Measurements from ENCODE around the gene PCTP. TPM values are rescaled to one million over a fixed set of nuclear protein-coding genes. Genes with fewer than 3 reads are reported as not detected.

PCTP gene
- total and polyA plus RNA-seq, 9 of the 15 experiments (the other 6 are each of a cell fraction or from before 2014, with no cell fraction given) = 10.9 to 62.3 (median 41.2) TPM

DNA sequence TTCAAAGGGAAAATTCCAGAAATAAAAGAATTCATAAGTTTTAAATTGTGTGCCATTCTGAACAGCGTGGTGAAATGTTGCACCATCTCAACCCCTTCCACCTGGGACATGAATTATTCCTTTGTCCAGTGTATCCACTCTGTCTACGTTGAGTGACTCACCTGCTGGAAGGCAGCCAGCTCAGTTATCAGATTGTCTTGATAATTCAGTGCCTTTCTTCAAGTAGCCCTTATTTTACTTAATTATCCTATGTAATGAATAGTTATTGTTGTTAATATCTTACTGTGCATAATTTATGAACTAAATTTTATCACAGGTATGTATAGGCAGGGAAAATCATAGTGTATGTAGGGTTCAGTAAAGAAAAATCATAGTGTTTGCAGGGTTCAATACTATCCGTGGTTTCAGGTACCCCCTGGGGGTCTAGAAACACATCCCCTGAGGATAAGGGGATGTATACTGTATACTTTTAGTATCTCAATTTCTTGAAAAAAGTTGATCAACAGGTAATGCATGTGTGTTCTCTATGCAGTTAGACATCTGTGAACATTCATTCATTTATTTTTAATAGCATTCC lies 7.7 kb upstream of the PCTP start (continued):
- TF ChIP-seq, protein P1, sequence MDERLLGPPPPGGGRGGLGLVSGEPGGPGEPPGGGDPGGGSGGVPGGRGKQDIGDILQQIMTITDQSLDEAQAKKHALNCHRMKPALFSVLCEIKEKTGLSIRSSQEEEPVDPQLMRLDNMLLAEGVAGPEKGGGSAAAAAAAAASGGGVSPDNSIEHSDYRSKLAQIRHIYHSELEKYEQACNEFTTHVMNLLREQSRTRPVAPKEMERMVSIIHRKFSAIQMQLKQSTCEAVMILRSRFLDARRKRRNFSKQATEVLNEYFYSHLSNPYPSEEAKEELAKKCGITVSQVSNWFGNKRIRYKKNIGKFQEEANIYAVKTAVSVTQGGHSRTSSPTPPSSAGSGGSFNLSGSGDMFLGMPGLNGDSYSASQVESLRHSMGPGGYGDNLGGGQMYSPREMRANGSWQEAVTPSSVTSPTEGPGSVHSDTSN (CRISPR knock-in tag; IDR thresholded peaks at IDR 0.05; ENCODE audit: low read depth) = no peak
- TF ChIP-seq, protein P1 (tag; conservative IDR thresholded peaks at IDR 0.05; ENCODE audit: low read depth) = peak; percentile 21; the same call in 1 of the 2 replicates
- no peak for TF ChIP-seq NONO (IDR thresholded peaks at IDR 0.05; ENCODE audit: low read depth in 2 of 2, low read length in 1 of 2)
- TF ChIP-seq, protein P2, sequence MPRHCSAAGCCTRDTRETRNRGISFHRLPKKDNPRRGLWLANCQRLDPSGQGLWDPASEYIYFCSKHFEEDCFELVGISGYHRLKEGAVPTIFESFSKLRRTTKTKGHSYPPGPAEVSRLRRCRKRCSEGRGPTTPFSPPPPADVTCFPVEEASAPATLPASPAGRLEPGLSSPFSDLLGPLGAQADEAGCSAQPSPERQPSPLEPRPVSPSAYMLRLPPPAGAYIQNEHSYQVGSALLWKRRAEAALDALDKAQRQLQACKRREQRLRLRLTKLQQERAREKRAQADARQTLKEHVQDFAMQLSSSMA (CRISPR knock-in tag; IDR thresholded peaks at IDR 0.05) = no peak
- TF ChIP-seq JUNB (CRISPR knock-in tag; conservative IDR thresholded peaks at IDR 0.05) = no peak
- no peak for TF ChIP-seq RNF2 (IDR thresholded peaks at IDR 0.05)
- TF ChIP-seq NFIX (CRISPR knock-in tag; IDR thresholded peaks at IDR 0.05; ENCODE audit: low read depth) = no peak
- TF ChIP-seq CHD4 (IDR thresholded peaks at IDR 0.05; ENCODE audit: insufficient read depth, insufficient replicate concordance, low read depth, low read length, poor library complexity, severe bottlenecking) = no peak
- TF ChIP-seq RBM25 (IDR thresholded peaks at IDR 0.05; ENCODE audit: low read depth, low read length, severe bottlenecking) = no peak
- no peak for TF ChIP-seq ZNF764 (CRISPR knock-in tag; IDR thresholded peaks at IDR 0.05; ENCODE audit: low read depth)
- no peak for TF ChIP-seq ZNF274 (IDR thresholded peaks at IDR 0.05; ENCODE audit: borderline replicate concordance, low read depth, low read length)
- TF ChIP-seq ARHGAP35 (IDR thresholded peaks at IDR 0.05; ENCODE audit: partially characterized antibody) = no peak
- no peak for TF ChIP-seq FOXK1 (CRISPR knock-in tag; IDR thresholded peaks at IDR 0.05; ENCODE audit: borderline replicate concordance)
- TF ChIP-seq ATF1 (CRISPR knock-in tag; IDR thresholded peaks at IDR 0.05) = no peak
- TF ChIP-seq ATF1 (tag; IDR thresholded peaks at IDR 0.05) = 0 out of 2 replicates have a peak, but pooled peaks have one; percentile 2
- TF ChIP-seq FOS (IDR thresholded peaks at IDR 0.05; ENCODE audit: extremely low read depth, insufficient read length) = peak; percentile 40
- TF ChIP-seq DNMT1 (IDR thresholded peaks at IDR 0.05) = no peak
- no peak for TF ChIP-seq HDAC8 (tag; IDR thresholded peaks at IDR 0.05)
- TF ChIP-seq TOE1 (IDR thresholded peaks at IDR 0.05; ENCODE audit: borderline replicate concordance) = no peak
- TF ChIP-seq TOE1 (CRISPR knock-in tag; IDR thresholded peaks at IDR 0.05; ENCODE audit: borderline replicate concordance, low read depth) = no peak
- no peak for TF ChIP-seq ZNF23 (CRISPR knock-in tag; IDR thresholded peaks at IDR 0.05)
- no peak for TF ChIP-seq TEAD2 (tag; IDR thresholded peaks at IDR 0.05)
- no peak for TF ChIP-seq ZNF212 (CRISPR knock-in tag; IDR thresholded peaks at IDR 0.05)
- TF ChIP-seq ZEB2 (IDR thresholded peaks at IDR 0.05) = peak; percentile 81
- TF ChIP-seq, protein P3, sequence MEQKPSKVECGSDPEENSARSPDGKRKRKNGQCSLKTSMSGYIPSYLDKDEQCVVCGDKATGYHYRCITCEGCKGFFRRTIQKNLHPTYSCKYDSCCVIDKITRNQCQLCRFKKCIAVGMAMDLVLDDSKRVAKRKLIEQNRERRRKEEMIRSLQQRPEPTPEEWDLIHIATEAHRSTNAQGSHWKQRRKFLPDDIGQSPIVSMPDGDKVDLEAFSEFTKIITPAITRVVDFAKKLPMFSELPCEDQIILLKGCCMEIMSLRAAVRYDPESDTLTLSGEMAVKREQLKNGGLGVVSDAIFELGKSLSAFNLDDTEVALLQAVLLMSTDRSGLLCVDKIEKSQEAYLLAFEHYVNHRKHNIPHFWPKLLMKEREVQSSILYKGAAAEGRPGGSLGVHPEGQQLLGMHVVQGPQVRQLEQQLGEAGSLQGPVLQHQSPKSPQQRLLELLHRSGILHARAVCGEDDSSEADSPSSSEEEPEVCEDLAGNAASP (IDR thresholded peaks at IDR 0.05) = no peak
- no peak for TF ChIP-seq ZKSCAN3 (CRISPR knock-in tag; IDR thresholded peaks at IDR 0.05)
- TF ChIP-seq CEBPB (tag; IDR thresholded peaks at IDR 0.05) = peak; percentile 35; the same call in 1 of the 2 replicates
